HepG2 (cell line): ENCODE data around the gene SLC25A22. TPM values are rescaled to one million over a fixed set of nuclear protein-coding genes. Genes with fewer than 3 reads are reported as not detected.

Experiments used
- ATAC-seq: fragments of 200-7000 bp; cut with Tn5 transposase; 3 replicates; pipeline ENCODE4 v1.9.1; 2020; ENCODE audit warnings: mild to moderate bottlenecking, moderate library complexity
- BruUV-seq: library from RNA; stranded (reverse); fragments of 400-500 nt; replicated peaks from 2 replicates; lab custom pipeline; 2021; lab: Mats Ljungman, UMichigan
- CTCF ChIA-PET: fragments of 300-600 bp; formaldehyde crosslinking; extraction: SDS; loops from one replicate; lab custom pipeline; 2021; ENCODE audit warnings: low total read pairs, inconsistent platforms, low intra/inter-chr PET ratio; lab: Yijun Ruan, JAX
- POLR2A ChIA-PET: fragments of 350-600 bp; sonication (Branson Sonifier 250); formaldehyde crosslinking; loops from one replicate; lab custom pipeline; 2020; ENCODE audit warnings: antibody characterized with exemption, inconsistent platforms; lab: Yijun Ruan, JAX
- DNase-seq: peaks from one replicate; pipeline ENCODE4 v3.0.0-alpha.2; 2015; ENCODE audit warnings: low spot score
- FAIRE-seq: peaks from 3 replicates; lab custom pipeline; 2011; peaks lifted over from hg19 to GRCh38; lab: Jason Lieb, UNC
- H2AFZ ChIP-seq: one replicate; pipeline ENCODE4 v1.6.1; 2011; ENCODE audit warnings: low read length, inconsistent platforms
- H3K27ac ChIP-seq: fragments of 300-600 bp; 3 replicates; pipeline ENCODE4 v1.8.0; 2011; ENCODE audit warnings: mixed run types, mild to moderate bottlenecking, mixed read lengths, low read length, inconsistent platforms; ENCODE audit not compliant: insufficient read depth; ENCODE audit errors: extremely low read length
- H3K27me3 ChIP-seq, 2 experiments: fragments of 200-600 bp in 1 of 2; 2 replicates in 1 of 2; 3 replicates in 1 of 2; pipeline versions ENCODE4 v1.6.0 to v1.8.0; 2011; ENCODE audit warnings: low read length in 2 of 2, mild to moderate bottlenecking in 2 of 2, moderate library complexity in 2 of 2, inconsistent platforms in 1 of 2; ENCODE audit not compliant: insufficient read depth in 2 of 2, control insufficient read depth in 1 of 2
- H3K36me3 ChIP-seq, 2 experiments: fragments of 200-600 bp in 1 of 2; replicated peaks in 1 of 2; 2 replicates in 1 of 2; 3 replicates in 1 of 2; pipeline versions ENCODE4 v1.5.1 to v1.8.0; 2011; ENCODE audit warnings: low read length in 2 of 2, inconsistent platforms in 1 of 2; ENCODE audit not compliant: insufficient read depth in 2 of 2, control insufficient read depth in 1 of 2
- H3K4me1 ChIP-seq: 2 replicates; pipeline ENCODE4 v1.5.1; 2012; ENCODE audit warnings: low read length, inconsistent platforms; ENCODE audit not compliant: insufficient read depth
- H3K4me2 ChIP-seq: 2 replicates; pipeline ENCODE4 v1.6.0; 2011; ENCODE audit warnings: low read depth, low read length, inconsistent platforms
- H3K4me3 ChIP-seq, 3 experiments: fragments of 200-600 bp in 1 of 3; sonication (generic), shearing (Covaris generic) in 1 of 3; replicated peaks in 1 of 3; 2 replicates each; pipeline ENCODE4 v1.5.1; 2011 to 2016; ENCODE audit warnings: low read length in 3 of 3, inconsistent platforms in 2 of 3, low read depth in 2 of 3, mild to moderate bottlenecking in 2 of 3, control low read depth in 1 of 3, mixed read lengths in 1 of 3; ENCODE audit not compliant: insufficient read depth in 1 of 3
- H3K79me2 ChIP-seq: one replicate; pipeline ENCODE4 v1.6.1; 2011; ENCODE audit warnings: low read length, inconsistent platforms; ENCODE audit not compliant: insufficient read depth
- H3K9ac ChIP-seq: 2 replicates; pipeline ENCODE4 v1.6.0; 2011; ENCODE audit warnings: mild to moderate bottlenecking, low read depth, low read length, inconsistent platforms; ENCODE audit not compliant: insufficient read depth
- H3K9me3 ChIP-seq: 2 replicates; pipeline ENCODE4 v1.5.1; 2012; ENCODE audit warnings: mild to moderate bottlenecking, low read length
- H4K20me1 ChIP-seq: 2 replicates; pipeline ENCODE4 v1.6.0; 2011; ENCODE audit warnings: inconsistent platforms, mild to moderate bottlenecking, low read length, moderate library complexity; ENCODE audit not compliant: insufficient read depth
- AGO2 ChIP-seq: fragments of 200-400 bp; formaldehyde crosslinking; optimal IDR thresholded peaks from 2 replicates; pipeline ENCODE3; 2017; ENCODE audit warnings: mild to moderate bottlenecking, low read depth, low read length, moderate library complexity
- WIZ ChIP-seq: sonication (generic); formaldehyde crosslinking; IDR thresholded peaks from 2 replicates; pipeline ENCODE4 v1.5.1; 2020; ENCODE audit warnings: mild to moderate bottlenecking, missing genetic modification reagents
- XBP1 ChIP-seq: sonication (generic); formaldehyde crosslinking; IDR thresholded peaks from 2 replicates; pipeline ENCODE4 v1.5.0; 2020; ENCODE audit warnings: missing genetic modification reagents
- ZNF512 ChIP-seq: sonication (generic); formaldehyde crosslinking; IDR thresholded peaks from 2 replicates; pipeline ENCODE4 v1.4.0; 2020; ENCODE audit warnings: mild to moderate bottlenecking, missing genetic modification reagents
- WGBS: methylation state at CpG from one replicate; pipeline ENCODE4 v1.1.6; 2017; ENCODE audit warnings: low lambda C conversion rate; 5-methylcytosine and 5-hydroxymethylcytosine counted together
- in situ Hi-C: cut with HindIII; loops from 2 replicates; pipeline ENCODE4 v1.10.0; 2017; ENCODE audit warnings: low pct_unique_long_range_greater_than_20kb; ENCODE audit not compliant: extremely low pct_ligation_motif_present
- intact Hi-C: fragments of 100-400 bp; cut with micrococcal nuclease; formaldehyde crosslinking; loops from one replicate; pipeline ENCODE4 v1.10.0; 2022; ENCODE audit not compliant: unreplicated experiment
- polyA plus RNA-seq, 8 experiments: library from polyadenylated mRNA; depleted of rRNA in 3 of 8; stranded (reverse) in 7 of 8; unstranded in 1 of 8; fragments of >200 nt; fragmentation: Illumina TruSeq in 4 of 8; extraction: Trizol in 4 of 8; gene quantifications; 2 replicates each; pipeline versions ENCODE4 v1.2.1 to v1.2.3, GENCODE V29; 2011 to 2016; ENCODE audit warnings: low read depth in 4 of 8, missing spikeins in 1 of 8, mixed read lengths in 1 of 8; ENCODE audit not compliant: insufficient read depth in 1 of 8
- total RNA-seq, 5 experiments: library from RNA; depleted of rRNA; stranded (reverse); fragments of >200 nt; fragmentation: Illumina TruSeq; extraction: Trizol; gene quantifications; 2 replicates each; pipeline ENCODE4 v1.2.3, GENCODE V29; 2016; ENCODE audit warnings: low read depth in 1 of 5

The SLC25A22 gene
- total and polyA plus RNA-seq, 2 of the 13 experiments (the other 11 are each of a cell fraction or from before 2014, with no cell fraction given): 12.4 to 19.2 TPM

- ChIA-PET POLR2A (interaction anchor here (1.3 kb wide), 1 partner anchor 9 kb away, joined by 3 read pairs; no protein-coding TSS in a partner anchor), CTCF (no interaction called here)
- BruUV-seq: no TSS peak
- no peak for DNase-seq
- no peak overlapping the region for H3K4me3 ChIP-seq
- 93% methylated on average over 16 of the region's 24 CpGs for WGBS
- H3K79me2 ChIP-seq: no peaks in the 10 kb centered on the region
- FAIRE-seq: no peak
- H3K9ac ChIP-seq: no peak overlapping the region
- peaks cover 0 to 2% of the 10 kb centered on the region in 2 experiments; a peak in 1 of 5 replicates for H3K27me3 ChIP-seq
- H3K4me2 ChIP-seq: no peak overlapping the region
- intact Hi-C loops (no loop called here), in situ Hi-C loops (no loop called here)
- H2AFZ ChIP-seq: no peak overlapping the region
- no peaks in the 10 kb centered on the region for H3K9me3 ChIP-seq
- H3K36me3 ChIP-seq: peaks cover 0 to 2% of the 10 kb centered on the region in 2 experiments; a peak in 1 of 5 replicates
- ATAC-seq: no peak
- no peak overlapping the region for H3K27ac ChIP-seq
- peak; percentile 18 for TF ChIP-seq AGO2
- TF ChIP-seq XBP1: no peak
- no peak for TF ChIP-seq ZNF512 (CRISPR knock-in tag)
- no peaks in the 10 kb centered on the region for H4K20me1 ChIP-seq
- H3K4me1 ChIP-seq: peaks cover 21% of the 10 kb centered on the region
Measured at GRCh38 chr11:787084-787675, 10.9 kb downstream of the SLC25A22 start.

GRCh38 chr11:786235-787083 is 11.6 kb downstream of the SLC25A22 start:
- no peak for DNase-seq
- no peaks in the 10 kb centered on the region for H3K9me3 ChIP-seq
- H3K4me1 ChIP-seq: peaks cover 21% of the 10 kb centered on the region
- no peak overlapping the region for H3K4me3 ChIP-seq
- no peak overlapping the region for H3K27ac ChIP-seq
- peaks cover 0 to 2% of the 10 kb centered on the region in 2 experiments; a peak in 1 of 5 replicates for H3K27me3 ChIP-seq
- intact Hi-C loops (no loop called here), in situ Hi-C loops (no loop called here)
- no peak for ATAC-seq
- no peaks in the 10 kb centered on the region for H4K20me1 ChIP-seq
- POLR2A ChIA-PET: interaction anchor here (1.3 kb wide), 1 partner anchor 10 kb away, joined by 3 read pairs; no protein-coding TSS in a partner anchor
- CTCF ChIA-PET: no interaction called here
- H3K36me3 ChIP-seq: peaks cover 0 to 2% of the 10 kb centered on the region in 2 experiments; a peak in 1 of 5 replicates
- TF ChIP-seq WIZ: no peak
- peak; percentile 66 for TF ChIP-seq AGO2
- H3K9ac ChIP-seq: no peak overlapping the region
- no peaks in the 10 kb centered on the region for H3K79me2 ChIP-seq
- H3K4me2 ChIP-seq: no peak overlapping the region
- no peak for FAIRE-seq
- BruUV-seq: no TSS peak
- WGBS: 89% methylated on average over 14 of the region's 24 CpGs
- H2AFZ ChIP-seq: no peak overlapping the region
